ENCODE measurements around the gene PDS5B. TPM values are rescaled to one million over a fixed set of nuclear protein-coding genes. Genes with fewer than 3 reads are reported as not detected.

Gene PDS5B
- total and polyA plus RNA-seq, 2 donors (not counting 1 experiment from before 2014, with no cell fraction given), result 6.6 to 62.9 TPM

DNA sequence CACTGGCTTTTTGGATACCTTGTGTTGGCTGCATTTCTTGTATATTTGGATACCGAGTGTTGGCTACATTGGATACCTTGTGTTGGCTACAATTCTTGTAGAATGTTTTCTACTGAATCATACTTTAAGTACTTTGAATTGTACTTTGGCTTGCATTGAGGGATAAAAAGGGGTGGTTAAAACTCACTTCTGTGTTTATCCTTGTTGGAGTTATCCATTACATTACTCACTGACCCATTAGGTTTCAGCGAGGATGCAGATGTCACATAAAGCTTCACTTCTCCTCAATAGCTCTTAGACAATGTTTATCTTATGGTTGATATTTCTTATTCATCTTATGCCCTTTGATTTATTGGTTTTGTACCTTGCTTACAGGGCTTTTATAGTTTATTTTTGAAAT, 43.1 kb downstream of the PDS5B start:
- no peak overlapping the region for H3K4me3 ChIP-seq (ENCODE audit: control extremely low read depth in 1 of 5, extremely low read depth in 1 of 5, insufficient read depth in 1 of 5, low read depth in 2 of 5, low read length in 4 of 5)
- WGBS (ENCODE audit: insufficient coverage), result 100% methylated on average over 1 of the region's 2 CpGs
- H3K27ac ChIP-seq (ENCODE audit: low read length in 2 of 2), result no peak overlapping the region
- ChIA-PET CTCF (no interaction called here), POLR2A (no interaction called here)
- TF ChIP-seq, protein P1, sequence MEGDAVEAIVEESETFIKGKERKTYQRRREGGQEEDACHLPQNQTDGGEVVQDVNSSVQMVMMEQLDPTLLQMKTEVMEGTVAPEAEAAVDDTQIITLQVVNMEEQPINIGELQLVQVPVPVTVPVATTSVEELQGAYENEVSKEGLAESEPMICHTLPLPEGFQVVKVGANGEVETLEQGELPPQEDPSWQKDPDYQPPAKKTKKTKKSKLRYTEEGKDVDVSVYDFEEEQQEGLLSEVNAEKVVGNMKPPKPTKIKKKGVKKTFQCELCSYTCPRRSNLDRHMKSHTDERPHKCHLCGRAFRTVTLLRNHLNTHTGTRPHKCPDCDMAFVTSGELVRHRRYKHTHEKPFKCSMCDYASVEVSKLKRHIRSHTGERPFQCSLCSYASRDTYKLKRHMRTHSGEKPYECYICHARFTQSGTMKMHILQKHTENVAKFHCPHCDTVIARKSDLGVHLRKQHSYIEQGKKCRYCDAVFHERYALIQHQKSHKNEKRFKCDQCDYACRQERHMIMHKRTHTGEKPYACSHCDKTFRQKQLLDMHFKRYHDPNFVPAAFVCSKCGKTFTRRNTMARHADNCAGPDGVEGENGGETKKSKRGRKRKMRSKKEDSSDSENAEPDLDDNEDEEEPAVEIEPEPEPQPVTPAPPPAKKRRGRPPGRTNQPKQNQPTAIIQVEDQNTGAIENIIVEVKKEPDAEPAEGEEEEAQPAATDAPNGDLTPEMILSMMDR (IDR thresholded peaks at IDR 0.05), result no peak
- TF ChIP-seq EZH2 (IDR thresholded peaks at IDR 0.05; ENCODE audit: borderline replicate concordance, insufficient read depth, low read depth, low read length, poor library complexity, severe bottlenecking), result no peak
- peaks cover 0 to 1% of the 10 kb centered on the region in 2 experiments for H3K36me3 ChIP-seq (replicated peaks in 1 of 2; ENCODE audit: control extremely low read depth in 1 of 2, control insufficient read depth in 1 of 2, extremely low read depth in 1 of 2, insufficient read depth in 2 of 2, low read length in 1 of 2)
- no peak overlapping the region for H3K4me2 ChIP-seq (replicated peaks; ENCODE audit: low read depth, low read length, poor library complexity, severe bottlenecking)
- DNase-seq, result no peak
- H3K9me3 ChIP-seq (ENCODE audit: control extremely low read depth in 1 of 3, control insufficient read depth in 2 of 3, insufficient read depth in 1 of 3, low read length in 2 of 3), result no peaks in the 10 kb centered on the region
- H4K20me1 ChIP-seq (ENCODE audit: control insufficient read depth, insufficient read depth, low read length, poor library complexity, severe bottlenecking), result peaks cover 43% of the 10 kb centered on the region
- no peaks in the 10 kb centered on the region for H3K27me3 ChIP-seq (replicated peaks in 1 of 4; ENCODE audit: control extremely low read depth in 1 of 4, control insufficient read depth in 3 of 4, insufficient read depth in 4 of 4, low read length in 3 of 4)
- Mint-ChIP-seq H3K9me3 (ENCODE audit: insufficient read depth) (no peaks in the 10 kb centered on the region), H3K4me1 (peaks cover 47% of the 10 kb centered on the region), H3K4me3 (no peak overlapping the region), H3K27me3 (no peaks in the 10 kb centered on the region), H3K27ac (no peak overlapping the region)
- H3K4me1 ChIP-seq (ENCODE audit: control insufficient read depth in 2 of 2, insufficient read depth in 2 of 2, low read length in 2 of 2), result peaks cover 2 to 19% of the 10 kb centered on the region in 2 donors
- H3K9ac ChIP-seq (ENCODE audit: low read length), result no peak overlapping the region
- ATAC-seq (ENCODE audit: low read depth), result no peak
- no peak overlapping the region for H2AFZ ChIP-seq (ENCODE audit: insufficient read depth, low read depth, low read length, poor library complexity, severe bottlenecking)
- peaks cover 88% of the 10 kb centered on the region for H3K79me2 ChIP-seq (ENCODE audit: control insufficient read depth, insufficient read depth, low read length)
- intact Hi-C loops (cut with micrococcal nuclease), result no loop called here

DNA sequence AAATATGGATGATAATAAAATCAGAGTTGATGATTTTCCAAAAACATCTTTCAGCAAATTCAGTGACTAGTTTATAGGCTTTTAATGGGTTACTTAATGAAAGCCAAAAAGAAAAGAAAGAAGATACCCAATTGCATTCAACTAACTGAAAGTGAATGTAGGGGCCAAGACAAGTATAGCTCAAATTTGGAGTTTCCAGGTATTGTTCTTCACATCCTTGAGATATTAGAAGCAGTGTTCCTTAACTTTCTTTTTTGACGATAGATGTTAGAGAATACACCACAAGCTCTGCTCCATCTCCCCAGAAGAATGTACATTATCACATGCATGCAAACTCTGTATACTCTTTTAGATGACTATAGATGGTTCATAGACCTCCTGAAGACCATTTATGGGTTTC, 43.6 kb downstream of the PDS5B start:
- intact Hi-C loops (cut with micrococcal nuclease), result no loop called here
- CTCF ChIA-PET, result no interaction called here
- TF ChIP-seq EZH2 (IDR thresholded peaks at IDR 0.05; ENCODE audit: borderline replicate concordance, insufficient read depth, low read depth, low read length, poor library complexity, severe bottlenecking), result no peak
- TF ChIP-seq, protein P1 (IDR thresholded peaks at IDR 0.05), result no peak

More for the DNA sequence above, 43.6 kb downstream of the PDS5B start:
- H3K4me1 Mint-ChIP-seq, result peaks cover 42% of the 10 kb centered on the region
- Histone ChIP-seq H3K9me3 (ENCODE audit: control extremely low read depth in 1 of 3, control insufficient read depth in 2 of 3, insufficient read depth in 1 of 3, low read length in 2 of 3) (no peaks in the 10 kb centered on the region), H3K27ac (ENCODE audit: low read length in 2 of 2) (no peak overlapping the region), H3K9ac (ENCODE audit: low read length) (no peak overlapping the region), H3K36me3 (replicated peaks in 1 of 2; ENCODE audit: control extremely low read depth in 1 of 2, control insufficient read depth in 1 of 2, extremely low read depth in 1 of 2, insufficient read depth in 2 of 2, low read length in 1 of 2) (peaks cover 0 to 1% of the 10 kb centered on the region in 2 experiments), H3K4me2 (replicated peaks; ENCODE audit: low read depth, low read length, poor library complexity, severe bottlenecking) (no peak overlapping the region), H3K27me3 (replicated peaks in 1 of 4; ENCODE audit: control extremely low read depth in 1 of 4, control insufficient read depth in 3 of 4, insufficient read depth in 4 of 4, low read length in 3 of 4) (no peaks in the 10 kb centered on the region), H3K79me2 (ENCODE audit: control insufficient read depth, insufficient read depth, low read length) (peaks cover 88% of the 10 kb centered on the region), H3K4me1 (ENCODE audit: control insufficient read depth in 2 of 2, insufficient read depth in 2 of 2, low read length in 2 of 2) (peaks cover 2 to 19% of the 10 kb centered on the region in 2 donors), H3K4me3 (ENCODE audit: control extremely low read depth in 1 of 5, extremely low read depth in 1 of 5, insufficient read depth in 1 of 5, low read depth in 2 of 5, low read length in 4 of 5) (no peak overlapping the region), H2AFZ (ENCODE audit: insufficient read depth, low read depth, low read length, poor library complexity, severe bottlenecking) (no peak overlapping the region), H4K20me1 (ENCODE audit: control insufficient read depth, insufficient read depth, low read length, poor library complexity, severe bottlenecking) (peaks cover 38% of the 10 kb centered on the region)
- POLR2A ChIA-PET, result no interaction called here
- no peak overlapping the region for H3K4me3 Mint-ChIP-seq
- DNase-seq, result no peak
- no CpG with 5 or more reads among the region's 1 CpG for WGBS (ENCODE audit: insufficient coverage)
- no peak overlapping the region for H3K27ac Mint-ChIP-seq
- H3K27me3 Mint-ChIP-seq, result no peaks in the 10 kb centered on the region
- ATAC-seq (ENCODE audit: low read depth), result no peak
- H3K9me3 Mint-ChIP-seq (ENCODE audit: insufficient read depth), result no peaks in the 10 kb centered on the region

Measured in B cell (primary cell).